GM21528 (cell line): Measurements from ENCODE around the gene MAP1LC3B.

Source experiments
- ATAC-seq: cut with Tn5 transposase; IDR thresholded peaks from one replicate; pipeline ENCODE4 v1.9.1; 2021; ENCODE audit warnings: mild to moderate bottlenecking, moderate library complexity; ENCODE audit not compliant: unreplicated experiment, low FRiP score

Gene MAP1LC3B

DNA sequence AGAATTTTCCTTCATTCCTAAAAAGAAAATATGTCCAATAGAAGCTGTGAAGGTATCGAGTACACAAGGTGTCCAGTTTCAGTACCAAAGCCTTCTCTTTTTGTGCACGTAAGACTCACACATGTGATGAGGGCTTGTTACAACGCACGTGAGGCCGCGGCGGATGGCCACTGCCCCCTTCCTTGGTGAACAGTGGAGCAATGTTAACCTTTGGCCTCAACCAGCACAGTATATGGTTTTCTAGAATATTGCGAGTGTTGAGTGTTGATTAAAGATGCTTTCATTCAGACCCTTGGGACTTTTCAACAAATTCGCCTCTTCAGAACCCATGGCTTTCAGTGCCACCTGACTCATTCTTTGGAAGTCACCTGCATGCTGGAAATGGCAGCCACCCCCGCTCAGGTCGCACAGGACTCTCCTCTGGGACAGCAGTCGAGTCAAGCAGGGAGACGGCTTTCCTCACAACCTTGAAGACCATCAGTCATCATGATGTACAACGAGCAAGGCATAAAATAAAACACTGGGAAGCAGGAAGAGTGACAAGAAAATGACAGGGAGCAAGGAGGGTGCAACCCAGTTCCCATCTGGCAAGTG, 14.5 kb downstream of the MAP1LC3B start:
- ATAC-seq, result no peak

DNA sequence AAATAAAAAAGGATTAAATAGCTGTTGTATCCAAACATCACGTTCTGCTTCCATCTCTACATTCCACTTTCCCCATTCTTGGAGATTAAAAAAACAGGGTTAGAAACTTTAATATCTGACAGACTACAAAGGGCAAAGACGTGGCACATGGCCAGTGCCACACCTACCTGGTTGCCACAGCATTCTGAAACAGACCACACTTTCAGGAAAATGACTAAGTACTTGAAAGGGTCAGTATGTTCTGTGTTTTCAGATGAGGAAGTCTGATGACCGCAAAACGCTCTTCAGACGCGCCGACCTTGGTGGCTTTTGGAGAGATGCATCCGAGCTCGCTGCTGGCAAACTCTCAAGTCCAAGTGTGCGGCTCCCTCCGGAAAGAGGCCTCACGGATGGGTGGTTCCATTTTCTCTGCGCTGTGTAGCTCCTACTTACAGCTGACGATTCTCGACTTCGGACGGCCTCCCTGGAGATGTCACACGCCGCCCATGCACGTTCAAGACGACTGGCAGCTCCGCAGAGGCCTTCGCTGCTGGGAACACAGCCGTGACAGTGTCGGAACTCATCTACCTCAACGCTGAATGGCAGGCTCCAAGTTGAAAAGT, 15.5 kb downstream of the MAP1LC3B start:
- no peak for ATAC-seq

DNA sequence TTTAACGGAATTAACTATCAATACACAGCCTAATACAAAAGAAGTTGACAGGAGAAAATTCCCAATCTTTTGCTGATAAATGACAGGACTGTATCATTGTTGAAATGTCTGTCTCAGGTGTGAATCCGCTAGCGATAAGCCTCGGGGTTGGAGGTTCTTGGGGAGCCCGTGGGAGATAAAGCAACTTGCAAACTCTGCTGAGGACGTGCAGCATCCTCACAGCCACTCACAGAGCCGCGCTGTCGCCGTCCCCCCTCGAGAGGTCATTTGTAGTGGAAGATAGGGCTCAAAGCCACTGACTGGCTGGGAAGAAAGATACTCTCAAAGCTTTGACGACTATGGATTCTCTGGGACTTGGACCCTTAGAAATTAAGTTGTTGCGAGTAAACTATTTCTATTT, 17.0 kb downstream of the MAP1LC3B start:
- ATAC-seq, result no peak

DNA sequence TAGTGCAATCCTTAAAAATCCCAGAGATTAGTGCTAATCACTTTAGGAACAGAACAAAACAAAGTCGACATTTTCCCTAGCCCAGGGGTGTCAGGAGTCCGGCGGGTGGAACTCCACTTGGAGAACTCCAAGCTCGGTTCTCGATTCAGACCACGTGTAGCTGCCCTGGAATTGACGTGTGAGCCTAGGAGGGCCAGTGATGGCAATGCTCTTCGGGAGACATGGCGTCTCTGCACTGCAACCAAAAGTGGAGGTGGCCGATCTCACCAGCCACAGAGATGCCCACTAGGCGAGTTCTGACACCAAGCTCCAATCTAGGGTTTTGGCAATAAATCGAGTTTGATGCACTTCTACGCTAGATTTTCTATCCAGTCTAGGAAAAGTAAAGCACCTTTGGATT, 17.6 kb downstream of the MAP1LC3B start:
- ATAC-seq, result no peak

DNA sequence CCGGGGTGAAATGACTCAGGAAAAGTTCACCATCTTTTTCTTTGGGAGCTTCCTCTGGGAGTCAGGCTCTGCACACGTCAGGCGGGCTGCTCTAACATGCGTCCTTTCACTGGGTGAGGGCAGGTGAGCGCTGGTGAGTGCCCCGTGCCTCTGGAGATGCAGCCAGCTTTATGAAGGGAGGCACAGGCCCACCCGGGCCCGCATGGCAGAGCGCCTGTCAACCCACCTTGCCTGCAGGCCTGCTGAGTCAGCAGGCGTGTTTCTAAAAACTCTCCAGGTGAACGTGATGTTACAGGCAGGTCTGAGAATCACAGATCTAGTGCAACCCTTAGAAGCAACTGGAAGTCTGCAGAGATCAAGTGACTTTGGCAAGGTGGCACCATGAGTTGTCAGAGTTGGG, 18.4 kb downstream of the MAP1LC3B start:
- no peak for ATAC-seq

DNA sequence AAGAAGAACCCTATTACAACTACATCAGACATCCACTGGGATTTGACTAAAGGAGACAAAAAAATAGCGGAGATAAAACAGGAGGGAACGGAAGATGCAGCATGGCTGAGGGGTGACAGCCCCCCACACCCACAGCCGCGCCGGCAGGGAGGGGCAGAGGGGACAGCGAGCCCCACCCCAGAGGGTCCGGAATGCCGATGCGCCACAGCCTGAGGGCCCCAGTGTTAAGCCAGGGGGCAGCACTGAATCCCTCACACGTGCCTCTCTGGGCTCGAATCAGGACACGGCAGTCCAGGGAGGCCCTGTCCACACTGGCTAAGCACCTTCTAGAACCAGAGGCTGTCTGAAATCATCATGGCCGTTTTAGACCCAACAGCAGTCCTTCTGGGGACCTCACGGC, 18.8 kb downstream of the MAP1LC3B start:
- ATAC-seq, result no peak

DNA sequence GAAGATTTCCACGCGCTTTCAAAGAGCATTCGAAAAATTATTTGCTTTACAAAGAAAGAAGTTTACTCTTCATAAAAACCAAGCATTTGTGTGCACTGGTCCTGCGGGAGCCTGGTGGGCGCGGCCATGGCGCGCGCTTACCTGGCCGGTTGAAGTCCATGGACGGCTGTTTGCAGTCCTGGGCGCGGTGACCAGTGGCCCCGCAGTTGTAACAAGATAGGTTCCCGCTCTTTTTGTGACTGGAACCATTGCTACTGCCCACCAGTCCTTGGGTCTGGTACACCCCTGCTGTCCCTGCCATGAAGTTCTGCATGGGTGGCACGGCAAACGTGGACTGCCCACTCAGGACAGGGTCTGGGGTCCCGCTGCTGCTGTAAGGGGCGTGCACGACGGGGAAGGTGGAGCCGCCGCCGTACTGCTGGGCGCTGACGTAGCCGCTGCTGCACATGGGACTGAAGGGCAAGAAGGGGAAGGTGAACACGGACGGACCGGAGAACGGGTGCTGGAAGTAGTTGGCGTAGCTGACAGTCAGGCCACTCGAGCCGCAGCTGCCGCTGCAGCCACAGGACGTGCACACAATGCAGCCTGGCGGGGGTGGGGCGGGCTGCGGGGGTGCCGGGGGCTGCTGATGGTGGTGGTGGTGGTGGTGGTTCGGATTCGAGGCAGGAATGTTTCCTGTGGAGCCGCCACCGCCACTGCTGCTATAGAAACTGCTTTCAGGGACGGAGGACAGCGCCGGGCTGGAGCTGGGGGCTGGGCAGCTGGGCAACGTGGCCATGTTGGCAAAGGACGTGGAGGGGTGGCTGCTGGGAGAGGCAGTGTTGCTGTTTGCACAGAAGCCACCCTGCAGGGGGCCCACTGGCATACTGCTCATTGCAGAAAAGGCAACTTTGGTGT, 19.5 kb downstream of the MAP1LC3B start:
- ATAC-seq, result no peak

DNA sequence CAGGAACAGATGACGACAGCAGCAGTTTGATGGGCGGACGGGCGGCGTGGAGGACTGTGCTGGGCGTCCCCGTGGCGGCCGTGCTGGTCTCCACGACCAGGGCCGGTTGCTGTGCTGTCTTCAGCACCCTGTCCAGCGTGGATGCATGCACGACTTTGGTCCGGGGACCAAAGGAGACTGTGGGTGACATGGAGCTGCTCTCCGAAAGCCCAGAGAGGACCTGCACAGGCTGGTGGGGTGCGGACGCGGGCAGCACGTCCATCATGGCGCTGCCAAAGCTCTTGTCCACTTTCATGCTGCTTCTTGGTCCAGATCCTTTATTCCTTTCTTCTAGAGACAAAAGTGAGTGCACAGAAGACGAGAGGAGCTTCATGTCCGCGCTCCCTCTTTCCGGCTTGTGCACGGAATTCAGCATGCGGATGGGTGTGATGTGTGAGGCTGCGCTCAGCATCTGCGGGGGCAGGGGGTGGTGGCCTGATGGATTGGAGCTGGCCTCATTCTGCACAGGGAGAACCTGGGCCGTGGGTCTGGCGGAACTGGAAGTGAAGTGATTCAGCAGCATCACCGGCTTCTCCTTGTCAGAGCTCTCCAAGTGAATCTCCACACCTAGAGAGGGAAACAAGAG, 20.3 kb downstream of the MAP1LC3B start:
- no peak for ATAC-seq

DNA sequence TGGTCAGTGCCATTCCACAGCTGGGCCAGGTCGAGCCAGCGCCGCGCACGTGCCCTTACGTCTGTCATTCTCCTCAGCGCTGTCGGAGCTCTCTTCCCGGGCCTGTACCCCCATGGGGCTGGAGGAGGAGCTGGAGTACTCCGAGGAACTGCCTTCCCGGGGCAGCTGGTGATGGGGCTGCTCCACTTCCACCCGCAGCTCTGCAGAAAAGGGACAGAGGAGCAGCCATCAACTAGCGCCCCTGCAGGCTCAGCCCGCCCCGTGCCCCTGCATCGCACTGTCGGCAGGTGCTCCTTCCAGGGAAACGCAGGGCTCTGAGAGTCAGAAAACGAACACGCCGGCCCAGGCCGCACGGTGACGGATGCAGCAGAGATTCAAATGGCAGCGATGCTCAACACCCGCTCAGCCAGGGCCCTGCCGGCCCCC, 20.9 kb downstream of the MAP1LC3B start:
- ATAC-seq, result no peak

DNA sequence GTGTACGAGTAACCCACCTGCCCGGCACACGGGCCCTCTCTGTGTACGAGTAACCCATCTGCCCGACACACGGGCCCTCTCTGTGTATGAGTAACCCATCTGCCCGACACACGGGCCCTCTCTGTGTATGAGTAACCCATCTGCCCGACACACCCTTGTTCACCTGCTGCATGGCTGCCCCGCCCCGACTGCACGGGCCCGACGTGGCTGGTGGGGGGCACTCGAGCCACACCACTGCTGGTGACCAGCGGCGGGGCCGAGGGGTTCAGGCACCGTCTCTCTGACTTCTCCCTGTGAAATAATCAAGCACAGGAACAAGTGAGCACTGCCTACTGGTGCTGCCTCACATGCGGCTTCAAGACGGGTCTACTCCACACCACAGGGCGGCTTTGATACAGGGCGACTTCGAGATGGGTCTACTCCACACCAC, 22.1 kb downstream of the MAP1LC3B start:
- ATAC-seq, result no peak

DNA sequence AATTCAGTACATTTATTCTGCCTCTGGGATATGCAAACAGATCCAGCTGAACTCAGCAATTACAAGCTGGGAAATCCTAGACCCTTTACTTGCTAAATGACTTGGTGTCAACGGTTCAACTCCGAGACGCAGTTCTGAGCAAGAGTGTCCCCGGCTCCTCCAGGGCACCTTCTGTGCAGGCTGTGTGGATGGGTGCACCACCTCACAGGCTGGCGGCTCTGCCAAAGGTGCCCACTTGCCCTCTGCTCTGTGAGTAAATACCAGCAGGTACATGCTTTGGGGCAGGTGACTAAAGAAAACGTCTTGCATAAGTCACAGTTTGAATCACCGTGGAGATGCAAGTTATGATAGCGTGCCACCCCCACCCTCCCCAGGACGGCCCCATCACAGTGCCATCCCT, 23.3 kb downstream of the MAP1LC3B start:
- ATAC-seq, result no peak

DNA sequence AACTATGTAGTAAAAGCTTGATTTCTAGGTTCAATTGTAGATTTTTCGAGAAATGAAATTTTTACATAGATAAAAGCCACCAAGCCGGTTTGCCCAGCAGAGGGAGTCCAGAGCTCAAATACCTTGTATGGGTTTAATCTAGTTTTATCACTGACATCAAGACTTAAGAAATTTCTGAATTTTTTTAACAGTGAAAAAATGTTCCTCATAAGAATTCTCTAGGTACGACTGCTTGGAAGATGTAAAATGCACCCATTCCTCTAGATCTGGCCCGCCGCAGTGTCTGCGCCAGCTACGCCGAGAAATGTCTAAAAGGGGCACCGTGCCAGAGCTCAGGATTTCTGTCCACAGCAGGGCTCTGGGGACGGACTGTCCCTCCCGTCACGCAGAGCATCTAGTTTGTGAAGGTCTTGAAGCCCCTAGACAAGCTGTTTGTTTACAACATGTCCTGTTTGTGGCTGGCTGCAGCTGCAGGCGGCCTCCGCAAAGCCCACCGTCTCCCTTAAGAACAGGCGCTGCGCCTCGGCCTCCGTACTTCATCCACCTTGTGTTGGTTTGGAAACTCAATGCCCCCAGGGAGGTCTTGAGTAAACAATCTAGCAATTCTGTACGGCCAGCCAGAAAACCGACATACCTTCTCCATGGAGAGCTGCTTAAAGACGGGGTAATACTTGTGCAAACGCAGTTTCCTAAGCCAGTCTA, 24.8 kb downstream of the MAP1LC3B start:
- ATAC-seq, result no peak

DNA sequence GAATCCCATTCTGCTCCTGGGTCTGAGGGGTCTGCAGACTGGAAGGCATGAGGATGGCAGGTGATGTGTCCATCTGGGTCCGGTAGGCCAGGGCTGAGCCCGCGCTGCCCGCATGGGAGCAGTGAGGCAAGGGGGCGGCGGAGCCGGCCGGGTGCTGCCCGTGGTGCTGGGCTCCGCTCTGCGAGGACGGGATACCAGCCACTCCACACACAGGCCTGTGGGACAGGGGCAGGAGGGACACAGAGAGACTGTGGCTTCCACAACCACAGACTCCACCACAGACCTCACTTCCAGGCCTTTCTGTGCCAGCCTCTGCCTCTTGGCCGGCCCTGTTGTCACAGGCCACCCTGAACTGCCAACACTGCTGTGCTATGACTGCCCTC, 25.4 kb downstream of the MAP1LC3B start:
- ATAC-seq, result no peak

DNA sequence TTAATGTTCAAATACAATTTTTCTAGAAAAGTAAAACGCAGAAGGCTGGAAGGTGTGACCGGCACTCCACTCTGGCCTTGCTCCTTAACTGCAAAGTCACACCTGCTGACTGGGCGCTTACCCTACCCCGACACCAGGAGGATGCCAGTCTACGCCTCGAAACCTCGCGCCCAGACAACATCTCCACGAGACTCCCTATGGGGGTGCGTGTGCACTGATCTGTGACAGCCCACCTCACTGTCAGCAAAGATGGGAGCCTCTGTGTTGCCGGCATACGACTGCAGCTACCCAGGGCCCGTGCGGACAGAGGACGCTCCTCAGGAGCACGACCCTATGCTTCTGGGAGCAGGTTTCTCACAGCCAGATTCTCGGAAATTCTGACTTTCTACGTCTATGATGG, 26.1 kb downstream of the MAP1LC3B start:
- no peak for ATAC-seq

DNA sequence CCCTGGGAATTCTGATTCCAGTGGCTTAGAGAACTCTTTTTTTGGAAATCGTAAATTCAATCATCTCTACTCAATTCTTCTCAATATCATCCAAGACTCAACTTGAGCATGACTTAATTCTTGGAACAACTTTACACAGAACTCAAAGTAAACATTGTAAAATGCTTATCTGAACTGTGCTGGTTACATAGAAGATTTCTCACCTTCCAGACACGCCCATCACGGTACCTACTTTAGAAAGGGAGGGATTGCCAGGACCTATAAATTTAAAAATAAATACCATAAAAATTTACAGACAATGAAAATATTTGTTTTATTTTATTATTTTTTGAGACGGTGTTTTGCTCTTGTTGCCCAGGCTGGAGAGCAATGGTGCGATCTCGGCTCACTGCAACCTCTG, 26.5 kb downstream of the MAP1LC3B start:
- ATAC-seq, result no peak

DNA sequence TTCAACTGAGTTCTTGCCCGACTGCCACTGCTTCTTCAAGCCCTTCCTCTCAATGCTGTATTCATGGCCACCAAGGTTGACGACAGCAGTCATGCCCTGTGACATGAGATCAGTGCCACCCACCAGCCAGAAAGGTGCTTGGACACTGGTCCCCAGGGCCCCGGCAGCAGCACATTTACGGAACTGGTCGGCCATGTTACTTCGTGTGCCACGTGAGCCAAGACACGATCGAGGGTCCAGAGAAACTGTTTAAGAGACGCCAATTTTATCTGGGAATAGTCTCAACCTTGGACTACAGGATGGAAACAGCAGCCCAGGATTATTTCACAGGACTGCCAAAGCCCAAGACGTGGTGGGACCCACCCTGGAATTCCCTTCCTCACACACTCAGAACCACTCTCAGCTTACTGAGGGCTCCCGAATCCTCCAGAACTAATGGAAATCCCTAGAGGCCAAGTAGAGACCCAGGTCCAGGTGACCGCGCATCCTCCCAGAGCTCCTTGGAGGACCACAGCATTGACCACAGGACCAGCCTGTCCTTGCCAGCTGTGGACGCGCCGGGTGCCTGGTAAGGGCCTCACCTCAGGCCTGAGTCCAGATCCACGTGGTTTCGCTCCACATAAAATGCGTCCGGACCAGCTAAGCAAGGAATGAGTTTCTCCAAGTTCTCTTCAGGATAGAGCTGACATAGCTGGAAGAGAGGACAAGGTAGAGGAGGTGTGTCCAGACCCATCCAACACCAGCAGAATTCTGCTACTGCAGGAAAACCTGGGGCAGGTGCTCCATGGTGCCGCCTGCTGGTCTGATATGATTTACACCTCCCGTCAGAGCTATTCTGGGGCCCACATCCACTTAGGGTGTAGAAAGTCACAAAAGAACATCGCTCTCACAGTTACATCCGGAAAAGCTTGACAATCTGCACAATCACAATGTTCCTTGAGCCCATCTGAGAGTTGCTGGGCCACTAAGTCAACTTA, 28.2 kb downstream of the MAP1LC3B start:
- ATAC-seq, result no peak

DNA sequence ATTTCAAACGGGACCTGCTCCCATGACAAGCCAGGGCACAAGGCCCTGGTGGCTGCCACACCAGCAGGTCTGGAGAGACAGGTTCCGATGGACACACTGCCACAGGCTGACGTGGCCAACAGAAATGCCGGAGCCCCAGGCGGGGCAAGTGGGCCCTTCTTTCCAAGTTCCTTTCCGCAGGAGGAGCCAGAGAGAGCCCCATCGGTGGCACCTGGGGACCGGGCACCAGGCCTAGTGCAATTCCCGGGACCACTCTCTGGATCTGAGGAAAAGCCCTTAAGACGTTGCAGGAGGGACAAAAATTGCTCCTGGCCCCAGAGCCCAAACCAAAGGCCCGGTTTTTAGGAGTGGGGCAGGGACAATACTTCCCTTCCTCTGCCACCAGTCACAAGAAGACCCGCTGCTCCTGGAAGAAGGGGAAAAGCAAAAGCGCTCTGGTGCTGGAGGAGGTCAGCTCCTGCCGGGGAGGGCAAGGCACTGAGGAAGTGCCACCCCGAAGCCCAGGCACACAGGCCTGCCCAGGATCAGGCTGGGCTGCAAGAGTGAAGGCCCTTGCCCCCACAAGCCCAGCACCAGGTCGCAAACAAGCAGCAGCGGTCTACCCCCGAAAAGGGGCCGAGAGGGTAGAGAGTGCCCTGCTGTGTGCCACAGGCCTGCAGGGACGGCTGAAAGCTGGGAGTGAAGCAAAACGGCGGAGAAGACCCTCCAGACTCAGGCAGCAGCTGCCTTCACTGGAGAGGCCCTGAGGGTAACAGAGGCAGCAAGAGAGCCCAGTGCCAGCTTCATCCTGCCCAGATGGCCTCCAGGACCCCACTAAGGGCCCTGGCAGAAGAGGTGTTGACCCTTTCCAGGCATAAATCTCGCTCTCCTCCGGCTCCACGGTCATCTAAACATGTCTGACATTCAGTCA, 29.1 kb downstream of the MAP1LC3B start:
- ATAC-seq, result no peak

DNA sequence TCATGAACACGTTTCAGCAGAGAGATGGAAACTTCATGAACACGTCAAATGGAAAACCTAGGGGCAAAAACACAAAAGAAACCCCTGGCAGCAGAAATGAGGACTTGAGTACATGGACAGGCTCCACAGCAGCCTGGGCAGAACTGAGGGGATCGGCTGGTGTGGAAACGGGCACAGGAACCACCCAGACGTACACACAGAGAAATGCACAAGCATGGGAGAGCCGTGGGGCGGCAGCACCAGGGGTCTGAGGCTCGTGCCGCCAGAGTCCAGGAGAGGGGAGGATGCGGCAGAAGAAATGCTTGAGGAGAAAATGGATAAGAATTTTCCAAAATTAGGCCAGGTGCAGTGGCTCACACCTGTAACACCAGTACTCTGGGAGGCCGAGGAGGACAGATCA, 30.0 kb downstream of the MAP1LC3B start:
- no peak for ATAC-seq

DNA sequence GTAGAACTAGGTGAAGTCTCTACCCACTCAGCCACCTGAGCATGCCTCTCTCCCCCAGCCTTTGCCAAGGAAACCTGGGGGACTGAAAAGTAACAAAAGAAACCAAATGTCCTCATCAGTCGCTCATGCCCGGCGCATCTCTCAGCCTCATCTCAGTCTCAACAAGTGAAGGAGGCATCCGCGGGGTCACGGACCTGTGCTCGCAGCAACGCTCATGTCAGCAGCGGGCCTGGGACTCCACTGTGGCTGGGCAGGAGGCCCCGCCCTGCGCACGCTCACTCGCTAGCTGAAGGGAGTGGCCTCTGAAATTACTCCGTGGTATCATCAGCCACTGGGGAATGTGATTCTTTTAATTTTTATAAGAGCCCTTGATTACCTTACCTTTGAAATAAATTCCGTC, 31.3 kb downstream of the MAP1LC3B start:
- no peak for ATAC-seq
